Stimulated activated CD4-positive, alpha-beta T cell treated with anti-CD3 and anti-CD28 coated beads, Interleukin-15, amount 100 ng/mL, for 24 hours (primary cell): Measurements from ENCODE around the gene FMO2.

Source experiments
- DNase-seq: peaks from one replicate; pipeline ENCODE4 v3.0.0-alpha.2; 2020

Gene FMO2

DNA sequence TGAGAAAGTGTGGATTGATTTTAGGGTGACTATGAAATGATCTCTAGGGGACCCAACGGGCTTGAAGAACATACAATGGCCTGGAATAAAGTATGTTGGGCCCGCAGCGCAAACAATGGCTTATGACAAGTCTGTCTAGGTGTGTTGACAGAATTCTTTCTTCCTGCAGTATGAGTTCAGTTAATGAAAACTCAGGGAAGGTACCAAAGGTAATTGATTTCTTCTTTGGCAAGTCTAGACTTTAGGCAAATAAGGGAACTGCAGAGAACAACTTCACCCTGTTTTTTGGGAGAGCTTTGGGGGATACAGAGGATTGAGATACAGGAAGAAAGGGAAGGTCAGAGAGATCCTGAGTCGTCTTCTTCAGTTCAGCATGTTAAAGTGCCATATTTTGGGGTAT, 7.8 kb upstream of the FMO2 start:
- no peak for DNase-seq

DNA sequence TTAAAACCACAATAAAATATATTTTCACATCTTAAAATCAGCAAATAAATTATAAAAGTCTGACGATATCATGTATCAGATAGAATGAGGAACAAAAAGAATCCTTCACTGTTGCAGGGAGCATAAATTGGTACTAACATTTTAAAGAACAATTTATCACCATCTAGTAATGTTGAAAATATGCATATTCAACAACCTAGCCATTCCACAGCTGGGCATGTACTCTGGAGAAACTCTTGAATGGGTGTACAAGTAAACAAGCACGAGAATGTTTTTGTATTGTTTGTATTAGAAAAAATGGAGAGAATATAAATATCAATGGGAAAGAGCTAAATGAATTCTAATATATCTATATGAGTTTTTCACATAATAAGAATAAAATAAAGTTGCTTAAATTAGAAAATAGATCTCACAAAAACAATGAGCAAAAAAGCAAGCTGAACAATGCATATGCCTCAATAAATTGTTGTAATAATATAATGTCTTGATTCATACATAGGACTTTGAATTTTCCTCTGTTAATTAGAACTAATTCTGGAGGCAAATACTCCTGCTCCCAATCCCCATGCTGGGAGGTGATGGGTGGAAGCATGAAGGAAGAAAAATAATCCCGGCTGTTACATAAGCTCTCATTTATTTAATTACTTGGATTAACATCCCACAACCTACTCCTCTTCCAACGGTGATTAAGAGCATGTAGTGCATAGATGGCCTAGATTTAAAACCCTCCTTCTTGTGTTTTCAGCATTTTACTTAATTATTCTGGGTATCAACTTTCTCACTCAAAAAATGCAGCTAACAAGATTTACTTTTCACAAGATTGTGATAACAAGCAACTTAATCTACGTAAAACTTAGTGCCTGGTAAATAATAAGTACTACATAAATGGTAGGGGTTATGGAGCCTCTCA, 5.5 kb upstream of the FMO2 start:
- DNase-seq = no peak

GRCh38 chr1:171180670-171181069, 4.4 kb upstream of the FMO2 start:
- DNase-seq = no peak

DNA sequence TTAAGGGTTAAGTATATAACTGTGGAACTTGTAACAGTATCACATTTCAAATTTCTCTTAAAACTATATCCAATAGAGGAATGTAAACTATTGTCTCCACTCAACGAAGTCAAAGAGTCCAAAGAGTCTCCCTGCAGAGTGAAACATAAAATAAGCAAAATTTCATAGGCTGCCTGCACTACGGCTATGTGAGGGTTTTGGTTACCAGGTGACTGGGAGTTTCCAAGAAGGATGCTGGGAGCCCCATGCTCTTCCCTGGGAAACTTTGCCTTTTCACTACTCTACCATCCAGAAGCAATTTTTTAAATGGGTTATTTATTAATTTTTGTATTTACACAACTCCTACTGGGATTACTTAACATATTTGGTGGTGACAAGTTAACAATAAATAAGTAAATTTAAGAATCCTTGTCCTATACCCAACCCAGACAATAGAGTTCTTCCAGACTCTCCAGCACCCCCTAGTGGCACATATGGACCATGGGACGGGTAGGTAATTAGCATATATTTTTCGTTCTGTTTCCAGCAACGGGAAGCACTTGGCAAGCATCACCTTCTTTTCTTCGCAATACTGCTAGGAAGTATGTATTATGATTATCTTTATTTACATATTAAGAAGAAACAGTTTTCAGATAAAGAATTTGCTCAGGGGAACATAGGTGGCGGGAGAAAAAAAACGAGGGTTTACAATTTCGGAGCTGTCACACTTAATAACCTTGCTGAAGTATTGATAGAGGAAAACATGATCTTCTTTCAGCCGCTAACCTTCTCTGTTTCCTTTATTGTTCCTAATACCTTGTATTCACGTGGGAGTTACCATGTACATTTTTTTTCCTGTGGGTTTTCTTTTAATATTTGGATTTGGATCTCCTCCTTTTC, 3.5 kb downstream of the FMO2 start:
- peak; percentile 56 for DNase-seq

GRCh38 chr1:171191992-171192391, 6.9 kb downstream of the FMO2 start:
- DNase-seq = no peak

DNA sequence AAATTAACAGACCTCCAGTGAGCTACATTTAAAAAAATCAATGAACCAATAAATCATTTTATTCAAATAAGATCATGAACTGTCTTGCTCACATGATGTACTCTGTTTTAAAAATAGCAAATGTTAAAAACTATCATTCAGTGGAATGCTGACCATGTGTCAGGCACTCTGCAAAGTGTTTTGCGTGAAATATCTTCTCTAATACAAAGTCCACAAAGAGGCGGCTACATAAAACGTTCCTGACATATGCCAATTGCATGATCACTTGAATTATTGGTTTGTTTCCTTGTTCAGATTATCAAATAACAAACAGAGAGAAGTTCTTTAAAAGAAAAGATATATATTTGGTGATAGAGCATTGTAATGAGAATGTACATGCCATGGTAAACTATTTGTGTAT, 10.7 kb downstream of the FMO2 start:
- DNase-seq = no peak

GRCh38 chr1:171196351-171196750, 11.3 kb downstream of the FMO2 start:
- DNase-seq = no peak

DNA sequence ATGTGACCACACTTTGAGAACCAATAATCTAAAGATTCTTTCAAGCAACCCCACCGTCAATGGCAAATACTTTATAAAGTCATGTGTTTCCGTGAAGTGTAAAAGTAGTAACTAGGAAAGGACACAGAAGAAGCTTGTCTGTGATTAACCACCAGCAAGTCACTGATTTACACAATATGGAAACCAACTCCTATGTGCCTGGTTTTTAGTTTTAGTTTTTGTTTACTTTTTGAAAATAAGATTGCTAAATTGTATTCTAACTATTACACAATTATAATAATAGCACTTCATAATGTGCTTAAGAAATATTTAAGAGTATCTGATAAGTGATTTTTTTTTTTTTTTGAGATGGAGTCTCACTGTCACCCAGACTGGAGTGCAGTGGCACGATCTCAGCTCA, 13.0 kb downstream of the FMO2 start:
- DNase-seq = no peak

DNA sequence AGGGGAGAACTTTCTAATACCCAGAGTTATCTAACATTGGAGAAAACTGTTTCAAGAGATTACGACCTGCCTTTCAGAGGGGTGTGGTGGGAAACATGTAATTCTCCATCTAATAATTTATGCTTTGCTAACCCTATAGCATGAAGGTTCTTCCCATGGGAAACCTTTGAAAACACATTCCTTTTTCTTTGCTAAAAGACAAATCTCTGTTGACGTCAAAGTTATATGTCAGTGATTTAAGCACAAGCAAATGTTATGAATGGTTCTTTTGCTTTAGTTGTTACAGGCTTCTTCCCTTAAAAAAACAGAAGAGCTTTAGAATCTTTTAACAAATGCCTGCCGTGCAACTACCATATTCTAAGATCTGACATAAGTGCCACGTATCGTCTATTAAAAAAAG, 19.2 kb downstream of the FMO2 start:
- no peak for DNase-seq

DNA sequence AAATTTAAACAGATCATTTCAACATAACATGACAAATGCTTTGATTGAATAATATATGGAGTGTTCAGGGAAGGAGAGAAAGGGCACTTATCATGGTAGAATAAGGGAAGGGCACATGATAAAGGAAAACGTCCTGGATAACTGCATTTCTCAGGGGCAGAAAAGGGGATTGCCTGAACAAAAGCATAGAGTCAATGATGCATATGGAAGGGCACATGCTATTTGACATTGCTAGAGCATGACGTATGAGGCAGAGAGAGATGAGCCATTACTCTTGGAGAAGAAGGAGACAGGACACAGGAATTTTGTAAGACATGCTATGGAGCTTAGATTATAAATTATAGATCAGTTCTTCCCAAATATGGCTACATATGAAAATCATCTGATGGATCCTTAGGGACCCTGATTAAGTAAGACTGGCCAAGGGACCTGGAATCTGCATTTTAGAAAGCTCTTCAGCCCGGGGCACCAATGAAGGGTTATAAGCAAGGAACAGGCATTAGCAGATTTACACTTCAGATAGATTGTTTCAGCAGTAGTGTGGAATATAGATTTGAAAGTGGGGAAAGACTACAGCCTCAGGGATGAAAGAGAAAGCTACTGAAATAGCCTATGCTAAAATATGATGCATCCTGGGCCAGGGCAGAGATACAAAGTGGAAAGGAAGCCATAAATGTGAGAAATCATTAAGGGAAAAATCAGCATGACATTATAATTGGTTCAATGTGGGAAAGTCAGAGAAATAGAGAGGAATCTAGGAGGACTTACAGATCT, 21.3 kb downstream of the FMO2 start:
- DNase-seq = no peak

DNA sequence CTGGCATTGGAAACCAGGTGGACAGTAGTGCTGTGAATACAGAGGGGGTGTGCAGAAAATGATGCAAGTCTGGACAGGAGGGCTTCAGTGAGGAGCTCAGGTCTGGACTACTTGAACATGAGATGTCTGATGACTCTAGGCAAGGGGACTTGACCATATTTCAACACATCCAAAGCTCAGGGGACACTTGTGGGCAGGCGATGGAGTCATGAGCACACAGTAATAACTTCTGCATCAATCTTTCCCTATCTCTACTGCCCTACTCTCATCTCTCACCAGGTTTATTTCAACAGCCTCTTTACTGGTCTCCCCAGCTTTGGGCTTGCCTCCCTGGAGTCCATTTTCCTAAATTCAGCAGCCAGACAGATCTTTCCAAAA, 21.9 kb downstream of the FMO2 start:
- DNase-seq = no peak

- no peak for DNase-seq
Observed at GRCh38 chr1:171207377-171207776, 22.3 kb downstream of the FMO2 start.

GRCh38 chr1:171210355-171210754, 25.3 kb downstream of the FMO2 start:
- no peak for DNase-seq

DNA sequence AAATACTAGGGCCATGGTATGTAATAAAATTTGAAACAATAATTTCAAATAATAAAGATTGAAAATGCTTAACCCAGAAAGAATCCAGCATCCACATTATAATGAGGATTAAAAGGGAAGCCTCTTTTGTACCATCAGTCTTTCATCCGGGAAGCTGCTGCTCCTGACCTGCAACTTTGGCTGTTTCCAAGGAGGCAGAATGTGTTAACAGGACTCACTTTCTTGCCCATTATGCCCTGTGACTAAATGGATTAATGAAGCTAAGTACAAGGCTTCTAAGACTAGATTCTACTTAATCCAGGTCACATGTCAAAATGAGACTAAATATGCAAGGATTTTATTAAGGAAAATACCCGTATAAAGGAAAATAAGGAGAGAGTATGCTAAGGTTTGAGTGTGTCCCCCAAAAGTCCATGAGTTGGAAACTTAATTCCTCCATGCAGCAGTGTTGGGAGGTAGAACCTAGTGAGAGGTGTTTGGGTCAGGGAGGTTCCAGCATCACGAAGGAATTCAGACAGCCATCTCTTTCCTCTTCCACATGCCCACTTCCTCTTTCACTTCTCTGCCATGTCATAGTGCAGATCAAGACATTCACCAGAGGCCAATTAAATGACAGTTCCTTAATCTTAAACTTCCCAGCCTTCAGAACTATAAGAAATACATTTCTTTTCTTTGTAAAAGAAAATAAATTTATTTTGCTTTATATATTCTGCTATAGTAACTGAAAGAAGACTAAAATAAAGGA, 27.7 kb downstream of the FMO2 start:
- DNase-seq = no peak

GRCh38 chr1:171213559-171214454, 28.7 kb downstream of the FMO2 start:
- DNase-seq = no peak

DNA sequence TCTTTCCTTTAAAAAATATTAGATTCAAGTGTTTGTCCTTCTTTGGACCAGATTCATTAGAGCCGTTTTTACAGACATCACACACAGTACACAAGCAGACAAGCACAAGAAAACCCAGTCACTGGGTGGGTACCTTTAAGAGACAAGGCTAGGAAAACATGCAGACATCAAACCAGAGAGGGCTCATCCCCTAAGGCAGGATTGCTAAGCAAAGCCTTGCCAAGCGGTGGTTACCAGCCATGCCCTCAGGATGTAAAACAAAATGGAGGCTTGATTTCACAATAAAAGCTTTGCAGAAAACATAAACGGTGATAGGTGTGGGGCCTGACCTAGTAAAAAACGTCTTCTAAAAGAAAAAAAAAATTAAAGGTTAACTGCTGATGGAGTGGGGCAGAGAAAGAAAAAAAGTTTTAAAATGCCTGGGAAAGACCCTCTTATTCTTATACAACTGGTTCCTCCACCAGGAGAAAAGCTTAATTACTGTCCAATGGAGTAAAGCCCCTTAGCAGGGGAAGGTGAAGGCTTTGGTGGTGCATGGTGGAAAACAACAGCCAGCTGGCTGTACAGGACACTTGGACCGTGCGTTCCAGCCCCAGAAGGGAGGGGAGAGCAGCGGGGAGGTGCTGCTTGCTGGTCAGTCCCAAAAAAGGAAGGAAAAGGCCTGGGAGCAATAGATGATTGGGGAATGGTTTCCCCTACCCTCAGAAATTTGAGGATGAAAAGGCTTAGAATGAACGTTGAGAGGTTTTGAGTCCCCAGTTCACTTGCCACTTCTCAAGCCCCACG, 32.8 kb downstream of the FMO2 start:
- no peak for DNase-seq

GRCh38 chr1:171218661-171219060, 33.6 kb downstream of the FMO2 start:
- DNase-seq = no peak

DNA sequence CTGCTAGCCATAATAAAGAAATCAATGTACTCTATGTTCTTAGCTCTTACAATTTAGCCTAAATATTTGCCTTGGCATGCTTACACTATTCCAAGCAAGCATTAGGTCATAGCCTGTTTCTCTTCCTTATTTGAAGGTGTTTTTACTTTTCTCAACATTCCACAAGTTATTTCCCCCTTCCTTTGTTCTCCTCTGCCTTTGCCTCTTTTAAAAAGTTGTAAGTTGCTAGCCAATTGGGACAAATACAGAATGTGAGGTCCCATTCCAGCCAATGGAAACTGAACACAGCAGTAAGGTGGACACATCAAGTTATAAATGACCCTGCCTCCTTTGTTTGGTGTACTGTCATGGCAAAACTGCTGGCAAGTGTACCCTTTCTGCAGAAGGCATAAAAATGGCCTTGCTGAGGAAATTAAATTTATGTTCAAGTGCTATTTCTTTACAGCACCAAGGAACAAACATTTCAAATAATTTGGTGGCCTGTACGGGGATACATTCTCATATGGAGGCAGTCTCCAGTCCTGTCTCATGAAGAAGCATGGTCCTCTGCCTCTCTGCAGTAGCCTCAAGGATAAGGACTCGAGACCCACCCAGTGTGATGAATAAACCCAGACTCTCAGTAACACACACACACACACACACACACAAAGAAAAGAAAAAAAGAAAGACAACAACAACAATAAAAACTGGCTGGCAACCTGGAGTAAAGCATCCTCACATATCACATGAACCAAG, 34.4 kb downstream of the FMO2 start:
- no peak for DNase-seq

DNA sequence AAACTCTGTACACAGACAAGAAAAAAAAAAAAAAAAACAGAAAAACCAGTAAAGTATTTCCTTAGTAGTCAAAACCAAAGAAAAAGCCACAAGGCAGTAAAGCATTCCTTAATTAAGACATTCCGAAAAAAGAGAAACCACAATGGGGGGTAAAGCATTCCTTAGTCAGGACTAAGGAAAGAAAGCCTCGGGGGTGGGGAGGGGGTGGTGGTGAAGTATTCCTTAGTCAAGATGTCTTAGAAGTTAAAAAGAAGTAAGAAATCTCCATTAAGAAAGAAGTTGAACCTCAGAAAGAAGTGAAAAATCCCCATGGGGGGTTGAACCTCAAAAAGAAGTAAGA, 35.0 kb downstream of the FMO2 start:
- DNase-seq = no peak

DNA sequence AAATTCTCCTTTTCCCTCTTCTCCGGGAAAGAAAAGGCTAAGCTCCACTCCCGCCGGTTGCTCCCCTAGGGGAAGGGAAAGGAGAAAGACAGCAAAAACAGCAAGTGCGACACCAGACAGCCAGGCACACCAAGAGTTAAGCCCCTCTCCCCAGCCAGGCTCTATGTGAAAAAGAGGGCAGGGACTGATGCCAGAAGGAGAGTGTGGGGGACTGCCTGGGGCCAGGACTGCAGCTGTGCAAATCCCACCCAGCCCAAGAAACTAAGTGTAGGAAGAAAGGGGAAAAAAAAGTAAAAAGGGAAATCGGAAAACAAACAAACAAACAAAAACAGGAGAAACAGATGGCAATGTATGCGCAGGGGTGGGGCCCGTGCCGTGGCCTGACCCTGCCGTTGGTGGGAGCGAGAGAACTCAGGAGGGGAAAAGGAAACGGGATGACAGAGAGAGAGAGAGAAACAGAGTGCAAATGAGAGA, 35.5 kb downstream of the FMO2 start:
- DNase-seq = no peak
